Lower lobe of right lung (tissue), 2 donors: Measurements from ENCODE around the gene PARN. TPM values are rescaled to one million over a fixed set of nuclear protein-coding genes. Genes with fewer than 3 reads are reported as not detected.

Experiments used
- ATAC-seq, 2 donors: fragments of 200-7000 bp; cut with Tn5 transposase; one replicate each; pipeline ENCODE4 v1.9.1; 2020 to 2022; ENCODE audit warnings: mild to moderate bottlenecking in 2 of 2, moderate library complexity in 2 of 2
- DNase-seq: peaks from one replicate; pipeline ENCODE4 v3.0.0-alpha.2; 2020
- H3K27ac ChIP-seq: fragments of 200-600 bp; one replicate; pipeline ENCODE4 v1.8.0; 2022
- H3K27me3 ChIP-seq: fragments of 200-600 bp; one replicate; pipeline ENCODE4 v1.8.0; 2022; ENCODE audit warnings: low read depth
- H3K36me3 ChIP-seq: fragments of 200-600 bp; one replicate; pipeline ENCODE4 v1.8.0; 2022; ENCODE audit warnings: mild to moderate bottlenecking
- H3K4me1 ChIP-seq: fragments of 200-600 bp; one replicate; pipeline ENCODE4 v1.8.0; 2022
- H3K4me3 ChIP-seq: fragments of 200-600 bp; one replicate; pipeline ENCODE4 v1.8.0; 2022; ENCODE audit warnings: mild to moderate bottlenecking
- H3K9me3 ChIP-seq: fragments of 200-600 bp; one replicate; pipeline ENCODE4 v1.8.0; 2022
- CTCF ChIP-seq: fragments of 200-600 bp; IDR thresholded peaks from one replicate; pipeline ENCODE4 v1.8.0; 2022; ENCODE audit warnings: antibody characterized with exemption, mild to moderate bottlenecking
- intact Hi-C: fragments of 100-400 bp; cut with DNase I; formaldehyde crosslinking; loops from one replicate; pipeline ENCODE4 v1.11.0; 2022
- total RNA-seq: library from RNA; stranded (reverse); fragmentation: NEBNext Ultra II Directional; extraction: Animal tissue kit (Norgen Biotek cat#: 25700); gene quantifications from one replicate; pipeline ENCODE4 v1.2.1, GENCODE V29; 2021
- donor health status: DM: no; HTN: yes; CAD: no; lungs with severe emphysema.

Gene PARN
- total RNA-seq, 1 donor from 2014 or later: 35.7 TPM

- H3K27ac ChIP-seq: no peak overlapping the region
- ATAC-seq: no peak
- H3K4me1 ChIP-seq: peaks cover 27% of the 10 kb centered on the region
- no peak for DNase-seq
- TF ChIP-seq CTCF: no peak
- H3K27me3 ChIP-seq: no peaks in the 10 kb centered on the region
- no peaks in the 10 kb centered on the region for H3K36me3 ChIP-seq
- intact Hi-C loops: no loop called here
- no peak overlapping the region for H3K4me3 ChIP-seq
- no peaks in the 10 kb centered on the region for H3K9me3 ChIP-seq
These were observed 124.2 kb downstream of the PARN start for GRCh38 chr16:14505846-14506245.

- intact Hi-C loops: no loop called here
- Histone ChIP-seq H3K4me3 (no peak overlapping the region), H3K36me3 (no peaks in the 10 kb centered on the region), H3K27ac (no peak overlapping the region), H3K4me1 (peaks cover 20% of the 10 kb centered on the region), H3K27me3 (no peaks in the 10 kb centered on the region), H3K9me3 (no peaks in the 10 kb centered on the region)
- no peak for ATAC-seq
- TF ChIP-seq CTCF: no peak
- DNase-seq: no peak
These were observed 126.9 kb downstream of the PARN start for GRCh38 chr16:14502932-14503741.

- no peaks in the 10 kb centered on the region for H3K9me3 ChIP-seq
- ATAC-seq (peak; percentile 8 to 33), DNase-seq (no peak)
- intact Hi-C loops: no loop called here
- H3K27me3 ChIP-seq: no peaks in the 10 kb centered on the region
- peak overlapping the region; percentile 43 for H3K27ac ChIP-seq
- peaks cover 20% of the 10 kb centered on the region for H3K4me1 ChIP-seq
- no peak for TF ChIP-seq CTCF
- H3K4me3 ChIP-seq: no peak overlapping the region
- H3K36me3 ChIP-seq: no peaks in the 10 kb centered on the region
These were observed 127.7 kb downstream of the PARN start for GRCh38 chr16:14502256-14502875.

- TF ChIP-seq CTCF: no peak
- DNase-seq: peak; percentile 83
- Histone ChIP-seq H3K4me1 (peaks cover 20% of the 10 kb centered on the region), H3K36me3 (no peaks in the 10 kb centered on the region), H3K9me3 (no peaks in the 10 kb centered on the region), H3K27me3 (no peaks in the 10 kb centered on the region), H3K4me3 (no peak overlapping the region), H3K27ac (peak overlapping the region; percentile 43)
- intact Hi-C loops: no loop called here
- peak; percentile 95 for ATAC-seq
These were observed 128.5 kb downstream of the PARN start for GRCh38 chr16:14501331-14502255.

- H3K9me3 ChIP-seq: no peaks in the 10 kb centered on the region
- H3K4me1 ChIP-seq: peaks cover 20% of the 10 kb centered on the region
- DNase-seq (no peak), ATAC-seq (no peak)
- no peaks in the 10 kb centered on the region for H3K36me3 ChIP-seq
- H3K4me3 ChIP-seq: no peak overlapping the region
- TF ChIP-seq CTCF: no peak
- H3K27ac ChIP-seq: no peak overlapping the region
- intact Hi-C loops: no loop called here
- no peaks in the 10 kb centered on the region for H3K27me3 ChIP-seq
These were observed 129.3 kb downstream of the PARN start for GRCh38 chr16:14500791-14501190.
